K562 (cell line): Measurements from ENCODE around the gene RFLNA. TPM values are rescaled to one million over a fixed set of nuclear protein-coding genes. Genes with fewer than 3 reads are reported as not detected.

Source experiments
- ATAC-seq: fragments of 200-7000 bp; cut with Tn5 transposase; 3 replicates; pipeline ENCODE4 v1.9.1; 2020; ENCODE audit warnings: moderate library complexity
- BruUV-seq: library from RNA; stranded (reverse); fragments of 400-500 nt; replicated peaks from 2 replicates; lab custom pipeline; 2021; lab: Mats Ljungman, UMichigan
- CTCF ChIA-PET: fragments of 300-600 bp; formaldehyde crosslinking; extraction: SDS; loops from one replicate; lab custom pipeline; 2021; ENCODE audit warnings: low intra/inter-chr PET ratio; lab: Yijun Ruan, JAX
- POLR2A ChIA-PET: fragments of 300-600, 350-650 bp; sonication (Branson Sonifier 250); formaldehyde crosslinking; extraction: SDS; loops from one replicate; lab custom pipeline; 2021; ENCODE audit warnings: antibody characterized with exemption, inconsistent platforms; lab: Yijun Ruan, JAX
- DNase-seq, 4 experiments: peaks; one replicate each; pipeline versions ENCODE4 v3.0.0 to v3.0.0-alpha.2; 2011 to 2018; ENCODE audit warnings: low spot score in 3 of 4, mixed read lengths in 3 of 4; ENCODE audit errors: extremely low read depth in 1 of 4
- FAIRE-seq: peaks from 2 replicates; lab custom pipeline; 2011; peaks lifted over from hg19 to GRCh38; lab: Jason Lieb, UNC
- H2AFZ ChIP-seq: 2 replicates; pipeline ENCODE4 v1.6.0; 2011; ENCODE audit warnings: low read depth, low read length, control low read depth, inconsistent platforms
- H3K27ac ChIP-seq: fragments of 200-600 bp; 3 replicates; pipeline ENCODE4 v1.8.0; 2011; ENCODE audit warnings: low read depth, mild to moderate bottlenecking, control low read depth, inconsistent platforms, low read length, moderate library complexity, mixed read lengths; ENCODE audit errors: extremely low read depth
- H3K27me3 ChIP-seq, 2 experiments: fragments of 300-600 bp in 1 of 2; 2 replicates in 1 of 2; 3 replicates in 1 of 2; pipeline versions ENCODE4 v1.6.0 to v1.8.0; 2011; ENCODE audit warnings: inconsistent platforms in 2 of 2, low read length in 2 of 2, mild to moderate bottlenecking in 1 of 2, mixed read lengths in 1 of 2, moderate library complexity in 1 of 2; ENCODE audit not compliant: control insufficient read depth in 2 of 2, insufficient read depth in 2 of 2
- H3K36me3 ChIP-seq: fragments of 300-600 bp; 3 replicates; pipeline ENCODE4 v1.8.0; 2011; ENCODE audit warnings: mild to moderate bottlenecking, low read length, inconsistent platforms; ENCODE audit not compliant: control insufficient read depth, insufficient read depth
- H3K4me1 ChIP-seq, 2 experiments: fragments of 200-600 bp in 1 of 2; replicated peaks in 1 of 2; 2 replicates in 1 of 2; 3 replicates in 1 of 2; pipeline versions ENCODE4 v1.5.1 to v1.8.0; 2011; ENCODE audit warnings: inconsistent platforms in 2 of 2, low read length in 2 of 2, mild to moderate bottlenecking in 1 of 2, mixed read lengths in 1 of 2, moderate library complexity in 1 of 2; ENCODE audit not compliant: control insufficient read depth in 2 of 2, insufficient read depth in 2 of 2
- H3K4me2 ChIP-seq: 2 replicates; pipeline ENCODE4 v1.6.1; 2011; ENCODE audit warnings: low read length, control low read depth, inconsistent platforms, mixed read lengths; ENCODE audit not compliant: insufficient read depth
- H3K4me3 ChIP-seq: fragments of 200-600 bp; sonication (generic), shearing (Covaris generic); 2 replicates; pipeline ENCODE4 v1.5.1; 2016; ENCODE audit warnings: control low read depth, inconsistent platforms
- H3K79me2 ChIP-seq: fragments of 200-600 bp; 3 replicates; pipeline ENCODE4 v1.8.0; 2011; ENCODE audit warnings: low read length, inconsistent platforms; ENCODE audit not compliant: control insufficient read depth, insufficient read depth
- H3K9ac ChIP-seq, 2 experiments: 2 replicates each; pipeline versions ENCODE4 v1.6.0 to v1.6.1; 2011; ENCODE audit warnings: low read depth in 2 of 2, low read length in 2 of 2, control low read depth in 1 of 2, inconsistent platforms in 1 of 2, mild to moderate bottlenecking in 1 of 2, mixed read lengths in 1 of 2; ENCODE audit not compliant: insufficient read depth in 1 of 2
- H3K9me1 ChIP-seq: one replicate; pipeline ENCODE4 v1.6.0; 2011; ENCODE audit warnings: inconsistent platforms, mild to moderate bottlenecking, low read length, moderate library complexity; ENCODE audit not compliant: control insufficient read depth, insufficient read depth
- H3K9me3 ChIP-seq: replicated peaks from 2 replicates; pipeline ENCODE4 v1.5.1; 2011; ENCODE audit warnings: low read depth, low read length, inconsistent platforms; ENCODE audit not compliant: control insufficient read depth, insufficient read depth
- H4K20me1 ChIP-seq: replicated peaks from 2 replicates; pipeline ENCODE4 v1.6.1; 2011; ENCODE audit warnings: low read length, inconsistent platforms, mixed read lengths; ENCODE audit not compliant: control insufficient read depth, insufficient read depth
- ARHGAP35 ChIP-seq: fragments of 450-650 bp; IDR thresholded peaks from 2 replicates; pipeline ENCODE4 v1.6.1; 2018; ENCODE audit not compliant: partially characterized antibody
- BRF1 ChIP-seq: IDR thresholded peaks from 3 replicates; pipeline ENCODE4 v1.6.1; 2011; ENCODE audit warnings: borderline replicate concordance, mild to moderate bottlenecking; ENCODE audit not compliant: insufficient read length; ENCODE audit errors: extremely low read depth
- CTBP1 ChIP-seq: fragments of 450-650 bp; IDR thresholded peaks from 2 replicates; pipeline ENCODE4 v1.6.1; 2016; ENCODE audit warnings: borderline replicate concordance
- CTCF ChIP-seq, 3 experiments: IDR thresholded peaks in 2 of 3; conservative IDR thresholded peaks in 1 of 3; 2 replicates each; pipeline ENCODE4 v1.5.1; 2011 to 2012; ENCODE audit warnings: low read length in 3 of 3, mild to moderate bottlenecking in 3 of 3, control low read depth in 2 of 3, improper control_type of control experiment in 1 of 3, inconsistent platforms in 1 of 3, low read depth in 1 of 3, mixed read lengths in 1 of 3, moderate library complexity in 1 of 3; ENCODE audit not compliant: insufficient read depth in 2 of 3
- ESRRA ChIP-seq: fragments of 450-650 bp; IDR thresholded peaks from 2 replicates; pipeline ENCODE4 v1.6.1; 2014; ENCODE audit warnings: low read depth, mild to moderate bottlenecking, moderate library complexity, borderline replicate concordance
- GATAD2A ChIP-seq: fragments of 450-650 bp; IDR thresholded peaks from 2 replicates; pipeline ENCODE4 v1.6.1; 2017
- JUN ChIP-seq, 2 experiments: sonication (generic) in 1 of 2; formaldehyde crosslinking in 1 of 2; IDR thresholded peaks; 2 replicates each; pipeline versions ENCODE4 v1.6.1 to v1.8.0; 2012 to 2022; ENCODE audit warnings: borderline replicate concordance in 2 of 2, mild to moderate bottlenecking in 2 of 2, improper control_type of control experiment in 1 of 2, low read depth in 1 of 2, low read length in 1 of 2, missing genetic modification reagents in 1 of 2
- LARP7 ChIP-seq: fragments of 450-650 bp; IDR thresholded peaks from 2 replicates; pipeline ENCODE4 v1.6.1; 2016
- MYC ChIP-seq, 2 experiments: fragments of 250-450 bp in 1 of 2; sonication (Bioruptor Pico) in 1 of 2; IDR thresholded peaks; 2 replicates each; pipeline versions ENCODE4 v1.5.1 to v1.6.1; 2012 to 2021; ENCODE audit warnings: low read depth in 2 of 2, borderline replicate concordance in 1 of 2, improper control_type of control experiment in 1 of 2, low read length in 1 of 2, mild to moderate bottlenecking in 1 of 2, moderate library complexity in 1 of 2
- NR2C1 ChIP-seq, 2 experiments: fragments of 450-650 bp; IDR thresholded peaks; 2 replicates each; pipeline ENCODE4 v1.6.1; 2017; ENCODE audit warnings: mild to moderate bottlenecking in 2 of 2, antibody characterized with exemption in 1 of 2, inconsistent platforms in 1 of 2, missing compliant biosample characterization in 1 of 2, missing genetic modification characterization in 1 of 2
- NR2C2 ChIP-seq, 2 experiments: fragments of 200-800 bp in 1 of 2; sonication (Bioruptor generic) in 1 of 2; sonication (generic) in 1 of 2; formaldehyde crosslinking in 1 of 2; IDR thresholded peaks; 2 replicates each; pipeline versions ENCODE4 v1.6.1 to v1.8.0; 2016 to 2022; ENCODE audit warnings: mild to moderate bottlenecking in 1 of 2, missing compliant biosample characterization in 1 of 2, missing genetic modification characterization in 1 of 2, missing genetic modification reagents in 1 of 2
- PTTG1 ChIP-seq: fragments of 450-650 bp; IDR thresholded peaks from 2 replicates; pipeline ENCODE4 v1.6.1; 2016; ENCODE audit warnings: low read depth, mild to moderate bottlenecking, missing genetic modification characterization, missing compliant biosample characterization
- TOE1 ChIP-seq, 2 experiments: fragments of 450-650 bp in 1 of 2; sonication (generic) in 1 of 2; formaldehyde crosslinking in 1 of 2; IDR thresholded peaks; 2 replicates each; pipeline versions ENCODE4 v1.7.1 to v1.8.0; 2016 to 2022; ENCODE audit warnings: borderline replicate concordance in 2 of 2, mild to moderate bottlenecking in 2 of 2, antibody characterized with exemption in 1 of 2, inconsistent platforms in 1 of 2, low read depth in 1 of 2, missing genetic modification reagents in 1 of 2, moderate library complexity in 1 of 2
- ZNF57 ChIP-seq: fragments of 450-650 bp; formaldehyde crosslinking; IDR thresholded peaks from 2 replicates; pipeline ENCODE4 v1.4.0; 2020; ENCODE audit warnings: mild to moderate bottlenecking, moderate library complexity
- ZNF586 ChIP-seq: fragments of 450-650 bp; formaldehyde crosslinking; conservative IDR thresholded peaks from 2 replicates; pipeline ENCODE4 v1.4.0; 2020; ENCODE audit warnings: mild to moderate bottlenecking, moderate library complexity
- WGBS: fragments of 100-300 bp; shearing (Covaris generic); methylation state at CpG from one replicate; pipeline ENCODE4 v1.1.6; 2016; ENCODE audit warnings: low coverage, mixed read lengths; ENCODE audit not compliant: insufficient coverage; ENCODE audit errors: missing lambda C conversion rate; 5-methylcytosine and 5-hydroxymethylcytosine counted together
- in situ Hi-C: fragments of 300-500 bp; cut with MboI; formaldehyde crosslinking; loops from 4 replicates; pipeline ENCODE4 v1.15.0; 2018; ENCODE audit warnings: inconsistent platforms, mixed read lengths
- intact Hi-C: fragments of 100-400 bp; cut with micrococcal nuclease; formaldehyde crosslinking; loops from 2 replicates; pipeline ENCODE4 v1.14.2; 2022
- polyA plus RNA-seq, 8 experiments: library from polyadenylated mRNA; depleted of rRNA in 4 of 8; stranded (reverse) in 5 of 8; unstranded in 3 of 8; fragments of >200 nt; fragmentation: Nextera tagmentation in 2 of 8; fragmentation: Illumina TruSeq in 1 of 8; extraction: Ambion mirVana in 2 of 8; extraction: Trizol in 1 of 8; gene quantifications; 2 replicates each; pipeline versions ENCODE4 v1.2.1 to v1.2.3, GENCODE V29; 2011 to 2014; ENCODE audit warnings: inconsistent platforms in 1 of 8, missing spikeins in 1 of 8
- total RNA-seq, 7 experiments: library from RNA; depleted of rRNA in 6 of 7; stranded (reverse); fragments of >200 nt in 6 of 7; fragmentation: Illumina TruSeq in 2 of 7; extraction: Trizol in 2 of 7; gene quantifications; 2 replicates each; pipeline versions ENCODE4 v1.2.1 to v1.2.3, GENCODE V29; 2011 to 2021; ENCODE audit warnings: low replicate concordance in 1 of 7

Gene RFLNA
- total and polyA plus RNA-seq, 9 of the 15 experiments (the other 6 are each of a cell fraction or from before 2014, with no cell fraction given), result not detected

GRCh38 chr12:124302241-124302806 is 7.4 kb downstream of the RFLNA start (continued):
- no peak for TF ChIP-seq TOE1 (IDR thresholded peaks at IDR 0.05; ENCODE audit: borderline replicate concordance)
- TF ChIP-seq TOE1 (CRISPR knock-in tag; IDR thresholded peaks at IDR 0.05; ENCODE audit: borderline replicate concordance, low read depth), result no peak
- no peak for TF ChIP-seq ARHGAP35
- no peak for TF ChIP-seq ZNF586 (CRISPR knock-in tag)
- TF ChIP-seq JUN (IDR thresholded peaks at IDR 0.05; ENCODE audit: borderline replicate concordance, low read depth, low read length), result no peak
- no peak for TF ChIP-seq JUN (CRISPR knock-in tag; IDR thresholded peaks at IDR 0.05; ENCODE audit: borderline replicate concordance)
- TF ChIP-seq BRF1, result no peak

GRCh38 chr12:124302807-124303578 is 8.1 kb downstream of the RFLNA start:
- FAIRE-seq, result no peak

More at GRCh38 chr12:124302807-124303578, 8.1 kb downstream of the RFLNA start:
- Histone ChIP-seq H3K9me3 (no peaks in the 10 kb centered on the region), H2AFZ (no peak overlapping the region), H3K36me3 (no peaks in the 10 kb centered on the region), H3K9me1 (no peaks in the 10 kb centered on the region), H3K27ac (no peak overlapping the region), H3K4me1 (peaks cover 0 to 22% of the 10 kb centered on the region in 2 experiments; a peak in 2 of 5 replicates), H3K27me3 (peaks cover 39 to 91% of the 10 kb centered on the region in 2 experiments; a peak in 4 of 5 replicates), H3K4me3 (no peak overlapping the region), H3K4me2 (no peak overlapping the region), H3K79me2 (no peaks in the 10 kb centered on the region), H3K9ac (no peak overlapping the region), H4K20me1 (peaks cover 9% of the 10 kb centered on the region; the same call in 1 of the 2 replicates)
- no peak; the same call in 1 of the 3 replicates for ATAC-seq
- DNase-seq, result no peak
- WGBS, result 8% methylated on average over 26 of the region's 27 CpGs
- intact Hi-C loops, result loop anchor here (10.0 kb wide), 1 partner anchor 138 kb away; no protein-coding TSS in a partner anchor
- TF ChIP-seq CTBP1 (no peak), ZNF57 (CRISPR knock-in tag) (no peak), CTCF (IDR thresholded peaks at IDR 0.05 in 2 of 3, conservative IDR thresholded peaks at IDR 0.05 in 1 of 3; ENCODE audit: insufficient read depth in 2 of 3, low read depth in 1 of 3, low read length in 3 of 3) (peak in 1 of 3 experiments; percentile 20; a peak in 1 of 6 replicates), MYC (IDR thresholded peaks at IDR 0.05; ENCODE audit: low read depth, low read length) (no peak), MYC (CRISPR knock-in tag; IDR thresholded peaks at IDR 0.05; ENCODE audit: borderline replicate concordance, low read depth) (no peak), GATAD2A (no peak), PTTG1 (no peak), LARP7 (no peak), NR2C1 (IDR thresholded peaks at IDR 0.05) (peak; percentile 72; the same call in 1 of the 2 replicates), NR2C1 (tag; IDR thresholded peaks at IDR 0.05) (peak; percentile 93), NR2C2 (CRISPR knock-in tag; IDR thresholded peaks at IDR 0.05) (no peak), NR2C2 (tag; IDR thresholded peaks at IDR 0.05) (peak; percentile 98), ESRRA (peak; percentile 59)
- no TSS peak for BruUV-seq
- ChIA-PET CTCF (no interaction called here), POLR2A (interaction anchor here (0.6 to 0.7 kb wide), 2 partner anchors 35 to 455 kb away, joined by 3 to 4 read pairs; no protein-coding TSS in a partner anchor)
- in situ Hi-C loops, result no loop called here
